ENCODE measurements around the gene GPR107.

The GPR107 gene

GRCh38 chr9:130166399-130166798 is 112.7 kb downstream of the GPR107 start:
- DNase-seq = no peak

GRCh38 chr9:130167927-130168326 is 114.2 kb downstream of the GPR107 start:
- no peak for DNase-seq

GRCh38 chr9:130171226-130172148 is 117.8 kb downstream of the GPR107 start:
- peak; percentile 26 for DNase-seq

GRCh38 chr9:130172161-130172857 is 118.6 kb downstream of the GPR107 start, which contains the start of gene NCS1:
Gene NCS1, plus strand, starts transcription at chr9:130172404. Its CDS starts 260 bp downstream, at chr9:130172664.
- DNase-seq = peak; percentile 70

GRCh38 chr9:130172858-130173665 is 119.4 kb downstream of the GPR107 start:
- peak; percentile 21 for DNase-seq

GRCh38 chr9:130173666-130173983 is 119.9 kb downstream of the GPR107 start:
- DNase-seq = no peak

GRCh38 chr9:130174025-130174424 is 120.3 kb downstream of the GPR107 start:
- DNase-seq = no peak

GRCh38 chr9:130174920-130175321 is 121.2 kb downstream of the GPR107 start:
- no peak for DNase-seq

GRCh38 chr9:130175355-130175754 is 121.6 kb downstream of the GPR107 start:
- no peak for DNase-seq

- no peak for DNase-seq
Observed at GRCh38 chr9:130176760-130177159, 123.1 kb downstream of the GPR107 start.

GRCh38 chr9:130177898-130178805 is 124.4 kb downstream of the GPR107 start:
- no peak for DNase-seq

- DNase-seq = no peak
Observed at GRCh38 chr9:130179331-130179907, 125.7 kb downstream of the GPR107 start.

GRCh38 chr9:130180516-130180915 is 126.8 kb downstream of the GPR107 start:
- DNase-seq = no peak

- no peak for DNase-seq
Observed at GRCh38 chr9:130181678-130182380, 128.1 kb downstream of the GPR107 start.

GRCh38 chr9:130182381-130182909 is 128.7 kb downstream of the GPR107 start:
- no peak for DNase-seq

GRCh38 chr9:130183133-130183762 is 129.5 kb downstream of the GPR107 start:
- DNase-seq = no peak

- DNase-seq = no peak
Observed at GRCh38 chr9:130185017-130185416, 131.3 kb downstream of the GPR107 start.

- no peak for DNase-seq
Observed at GRCh38 chr9:130185490-130186031, 131.9 kb downstream of the GPR107 start.

GRCh38 chr9:130186051-130186450 is 132.3 kb downstream of the GPR107 start:
- no peak for DNase-seq
